ENCODE data around the gene ZNF280C.

- no peak for TF ChIP-seq CTCF (conservative IDR thresholded peaks at IDR 0.05)
- no peak for TF ChIP-seq EZH2 (IDR thresholded peaks at IDR 0.05; ENCODE audit: low read depth)
These were observed 28.0 kb upstream of the ZNF280C start for GRCh38 chrX:130296743-130297142.

Measured in PC-9 (cell line).